K562 (cell line): ENCODE data around the gene PCP2. TPM values are rescaled to one million over a fixed set of nuclear protein-coding genes. Genes with fewer than 3 reads are reported as not detected.

Experiments
- ATAC-seq: fragments of 200-7000 bp; cut with Tn5 transposase; 3 replicates; pipeline ENCODE4 v1.9.1; 2020; ENCODE audit warnings: moderate library complexity
- BruUV-seq: library from RNA; stranded (reverse); fragments of 400-500 nt; replicated peaks from 2 replicates; lab custom pipeline; 2021; lab: Mats Ljungman, UMichigan
- CTCF ChIA-PET: fragments of 300-600 bp; formaldehyde crosslinking; extraction: SDS; loops from one replicate; lab custom pipeline; 2021; ENCODE audit warnings: low intra/inter-chr PET ratio; lab: Yijun Ruan, JAX
- POLR2A ChIA-PET: fragments of 300-600, 350-650 bp; sonication (Branson Sonifier 250); formaldehyde crosslinking; extraction: SDS; loops from one replicate; lab custom pipeline; 2021; ENCODE audit warnings: antibody characterized with exemption, inconsistent platforms; lab: Yijun Ruan, JAX
- DNase-seq, 4 experiments: peaks; one replicate each; pipeline versions ENCODE4 v3.0.0 to v3.0.0-alpha.2; 2011 to 2018; ENCODE audit warnings: low spot score in 3 of 4, mixed read lengths in 3 of 4; ENCODE audit errors: extremely low read depth in 1 of 4
- FAIRE-seq: peaks from 2 replicates; lab custom pipeline; 2011; peaks lifted over from hg19 to GRCh38; lab: Jason Lieb, UNC
- H2AFZ ChIP-seq: 2 replicates; pipeline ENCODE4 v1.6.0; 2011; ENCODE audit warnings: low read depth, low read length, control low read depth, inconsistent platforms
- H3K27ac ChIP-seq: fragments of 200-600 bp; 3 replicates; pipeline ENCODE4 v1.8.0; 2011; ENCODE audit warnings: low read depth, mild to moderate bottlenecking, control low read depth, inconsistent platforms, low read length, moderate library complexity, mixed read lengths; ENCODE audit errors: extremely low read depth
- H3K27me3 ChIP-seq, 2 experiments: fragments of 300-600 bp in 1 of 2; 2 replicates in 1 of 2; 3 replicates in 1 of 2; pipeline versions ENCODE4 v1.6.0 to v1.8.0; 2011; ENCODE audit warnings: inconsistent platforms in 2 of 2, low read length in 2 of 2, mild to moderate bottlenecking in 1 of 2, mixed read lengths in 1 of 2, moderate library complexity in 1 of 2; ENCODE audit not compliant: control insufficient read depth in 2 of 2, insufficient read depth in 2 of 2
- H3K36me3 ChIP-seq: fragments of 300-600 bp; 3 replicates; pipeline ENCODE4 v1.8.0; 2011; ENCODE audit warnings: mild to moderate bottlenecking, low read length, inconsistent platforms; ENCODE audit not compliant: control insufficient read depth, insufficient read depth
- H3K4me1 ChIP-seq, 2 experiments: fragments of 200-600 bp in 1 of 2; replicated peaks in 1 of 2; 2 replicates in 1 of 2; 3 replicates in 1 of 2; pipeline versions ENCODE4 v1.5.1 to v1.8.0; 2011; ENCODE audit warnings: inconsistent platforms in 2 of 2, low read length in 2 of 2, mild to moderate bottlenecking in 1 of 2, mixed read lengths in 1 of 2, moderate library complexity in 1 of 2; ENCODE audit not compliant: control insufficient read depth in 2 of 2, insufficient read depth in 2 of 2
- H3K4me2 ChIP-seq: 2 replicates; pipeline ENCODE4 v1.6.1; 2011; ENCODE audit warnings: low read length, control low read depth, inconsistent platforms, mixed read lengths; ENCODE audit not compliant: insufficient read depth
- H3K4me3 ChIP-seq: fragments of 200-600 bp; sonication (generic), shearing (Covaris generic); 2 replicates; pipeline ENCODE4 v1.5.1; 2016; ENCODE audit warnings: control low read depth, inconsistent platforms
- H3K79me2 ChIP-seq: fragments of 200-600 bp; 3 replicates; pipeline ENCODE4 v1.8.0; 2011; ENCODE audit warnings: low read length, inconsistent platforms; ENCODE audit not compliant: control insufficient read depth, insufficient read depth
- H3K9ac ChIP-seq, 2 experiments: 2 replicates each; pipeline versions ENCODE4 v1.6.0 to v1.6.1; 2011; ENCODE audit warnings: low read depth in 2 of 2, low read length in 2 of 2, control low read depth in 1 of 2, inconsistent platforms in 1 of 2, mild to moderate bottlenecking in 1 of 2, mixed read lengths in 1 of 2; ENCODE audit not compliant: insufficient read depth in 1 of 2
- H3K9me1 ChIP-seq: one replicate; pipeline ENCODE4 v1.6.0; 2011; ENCODE audit warnings: inconsistent platforms, mild to moderate bottlenecking, low read length, moderate library complexity; ENCODE audit not compliant: control insufficient read depth, insufficient read depth
- H3K9me3 ChIP-seq: replicated peaks from 2 replicates; pipeline ENCODE4 v1.5.1; 2011; ENCODE audit warnings: low read depth, low read length, inconsistent platforms; ENCODE audit not compliant: control insufficient read depth, insufficient read depth
- H4K20me1 ChIP-seq: replicated peaks from 2 replicates; pipeline ENCODE4 v1.6.1; 2011; ENCODE audit warnings: low read length, inconsistent platforms, mixed read lengths; ENCODE audit not compliant: control insufficient read depth, insufficient read depth
- ELF4 ChIP-seq: fragments of 450-650 bp; formaldehyde crosslinking; IDR thresholded peaks from 2 replicates; pipeline ENCODE4 v1.4.0; 2022; ENCODE audit warnings: missing genetic modification characterization
- IRF2 ChIP-seq: sonication (generic); formaldehyde crosslinking; IDR thresholded peaks from 2 replicates; pipeline ENCODE4 v1.8.1; 2022; ENCODE audit warnings: mild to moderate bottlenecking, missing genetic modification reagents
- SAFB2 ChIP-seq: fragments of 200-400 bp; formaldehyde crosslinking; IDR thresholded peaks from 2 replicates; pipeline ENCODE4 v1.6.1; 2018; ENCODE audit warnings: borderline replicate concordance, low read length, low read depth, moderate library complexity; ENCODE audit not compliant: severe bottlenecking
- ZNF699 ChIP-seq: fragments of 250-450 bp; sonication (Bioruptor Pico); IDR thresholded peaks from 2 replicates; pipeline ENCODE4 v1.8.0; 2021; ENCODE audit warnings: mild to moderate bottlenecking, moderate library complexity; ENCODE audit not compliant: insufficient replicate concordance
- ZNF717 ChIP-seq: fragments of 250-450 bp; sonication (Bioruptor Pico); IDR thresholded peaks from 2 replicates; pipeline ENCODE4 v1.5.0; 2021
- ZNF740 ChIP-seq, 3 experiments: fragments of 200-800 bp in 1 of 3; sonication (Bioruptor generic) in 1 of 3; sonication (generic) in 1 of 3; formaldehyde crosslinking in 1 of 3; IDR thresholded peaks; 2 replicates each; pipeline versions ENCODE4 v1.6.1 to v1.8.0; 2016 to 2022; ENCODE audit warnings: mild to moderate bottlenecking in 2 of 3, missing compliant biosample characterization in 2 of 3, missing genetic modification characterization in 2 of 3, missing genetic modification reagents in 1 of 3
- WGBS: fragments of 100-300 bp; shearing (Covaris generic); methylation state at CpG from one replicate; pipeline ENCODE4 v1.1.6; 2016; ENCODE audit warnings: low coverage, mixed read lengths; ENCODE audit not compliant: insufficient coverage; ENCODE audit errors: missing lambda C conversion rate; 5-methylcytosine and 5-hydroxymethylcytosine counted together
- in situ Hi-C: fragments of 300-500 bp; cut with MboI; formaldehyde crosslinking; loops from 4 replicates; pipeline ENCODE4 v1.15.0; 2018; ENCODE audit warnings: inconsistent platforms, mixed read lengths
- intact Hi-C: fragments of 100-400 bp; cut with micrococcal nuclease; formaldehyde crosslinking; loops from 2 replicates; pipeline ENCODE4 v1.14.2; 2022
- polyA plus RNA-seq, 8 experiments: library from polyadenylated mRNA; depleted of rRNA in 4 of 8; stranded (reverse) in 5 of 8; unstranded in 3 of 8; fragments of >200 nt; fragmentation: Nextera tagmentation in 2 of 8; fragmentation: Illumina TruSeq in 1 of 8; extraction: Ambion mirVana in 2 of 8; extraction: Trizol in 1 of 8; gene quantifications; 2 replicates each; pipeline versions ENCODE4 v1.2.1 to v1.2.3, GENCODE V29; 2011 to 2014; ENCODE audit warnings: inconsistent platforms in 1 of 8, missing spikeins in 1 of 8
- total RNA-seq, 7 experiments: library from RNA; depleted of rRNA in 6 of 7; stranded (reverse); fragments of >200 nt in 6 of 7; fragmentation: Illumina TruSeq in 2 of 7; extraction: Trizol in 2 of 7; gene quantifications; 2 replicates each; pipeline versions ENCODE4 v1.2.1 to v1.2.3, GENCODE V29; 2011 to 2021; ENCODE audit warnings: low replicate concordance in 1 of 7

PCP2 gene
- total and polyA plus RNA-seq, 9 of the 15 experiments (the other 6 are each of a cell fraction or from before 2014, with no cell fraction given) = 0.17 to 1.3 (median 0.49) TPM; not detected in 3

DNA sequence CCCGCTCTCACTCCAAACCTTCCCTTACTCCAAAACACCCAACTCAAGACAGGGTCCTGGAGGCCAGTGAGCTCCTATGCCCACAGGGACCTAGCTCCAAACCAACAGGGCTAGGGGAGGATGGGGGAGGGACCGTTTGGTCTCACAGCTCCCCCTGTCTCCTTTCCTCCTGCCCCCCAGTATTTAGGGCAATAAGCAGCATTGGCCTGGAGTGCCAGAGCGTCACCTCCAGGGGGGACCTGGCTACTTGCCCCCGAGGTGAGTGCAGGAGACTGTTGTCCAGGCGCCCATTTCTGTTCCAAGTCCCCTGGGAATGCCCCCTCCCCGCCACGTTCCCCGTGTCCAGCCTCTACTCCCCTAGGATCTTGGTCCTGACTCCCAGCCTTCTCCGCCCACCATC is 36.1 kb upstream of the PCP2 start:
- Histone ChIP-seq H3K4me3 (no peak overlapping the region), H3K27me3 (peaks cover 21 to 39% of the 10 kb centered on the region in 2 experiments; a peak in 4 of 5 replicates), H4K20me1 (no peaks in the 10 kb centered on the region), H3K9ac (no peak overlapping the region; a peak in 1 of 4 replicates), H3K27ac (no peak overlapping the region), H3K36me3 (no peaks in the 10 kb centered on the region), H3K9me3 (peaks cover 5% of the 10 kb centered on the region; the same call in 1 of the 2 replicates), H3K9me1 (no peaks in the 10 kb centered on the region)
- in situ Hi-C loops (no loop called here), intact Hi-C loops (no loop called here)
- BruUV-seq = no TSS peak
- FAIRE-seq (no peak), ATAC-seq (no peak), DNase-seq (no peak)
- POLR2A ChIA-PET = no interaction called here
- 4% methylated on average over 7 of the region's 9 CpGs for WGBS
- TF ChIP-seq ELF4 (CRISPR knock-in tag) (no peak), ZNF717 (CRISPR knock-in tag) (no peak), ZNF699 (no peak), ZNF740 (CRISPR knock-in tag; IDR thresholded peaks at IDR 0.05) (no peak), ZNF740 (tag; IDR thresholded peaks at IDR 0.05) (no peak), SAFB2 (no peak), IRF2 (CRISPR knock-in tag) (no peak)
- TF ChIP-seq, all 486 proteins: peak for 0
- CTCF ChIA-PET = no interaction called here
- Histone ChIP-seq H3K79me2 (no peaks in the 10 kb centered on the region), H2AFZ (no peak overlapping the region), H3K4me2 (no peak overlapping the region), H3K4me1 (peaks cover 0 to 10% of the 10 kb centered on the region in 2 experiments; a peak in 2 of 5 replicates)
